SK-N-SH (cell line): Measurements from ENCODE around the gene C19orf33. TPM values are rescaled to one million over a fixed set of nuclear protein-coding genes. Genes with fewer than 3 reads are reported as not detected.

Source experiments
- CTCF ChIA-PET: fragments of 300-600, 350-600 bp; formaldehyde crosslinking; extraction: SDS; loops from one replicate; lab custom pipeline; 2021; lab: Yijun Ruan, JAX
- POLR2A ChIA-PET: fragments of 350-600 bp; sonication (Branson Sonifier 250); formaldehyde crosslinking; extraction: SDS; loops from one replicate; lab custom pipeline; 2020; ENCODE audit warnings: antibody characterized with exemption, inconsistent platforms; lab: Yijun Ruan, JAX
- DNase-seq: peaks from one replicate; pipeline ENCODE4 v3.0.0; 2012
- H2AFZ ChIP-seq: fragments of 200-600 bp; sonication (generic); 2 replicates; pipeline ENCODE4 v1.8.1; 2016; ENCODE audit warnings: antibody characterized with exemption, mild to moderate bottlenecking, low read depth
- H3F3A ChIP-seq: fragments of 200-600 bp; sonication (generic); replicated peaks from 2 replicates; pipeline ENCODE3; 2016; ENCODE audit warnings: antibody characterized with exemption, mild to moderate bottlenecking; ENCODE audit not compliant: insufficient read depth
- H3K27ac ChIP-seq, 2 experiments: fragments of 200-500 bp in 1 of 2; fragments of 200-600 bp in 1 of 2; sonication (Bioruptor generic) in 1 of 2; sonication (generic), shearing (Covaris generic) in 1 of 2; 2 replicates each; pipeline versions ENCODE4 v1.5.1 to v1.6.1; 2014 to 2016; ENCODE audit warnings: low read depth in 2 of 2, inconsistent platforms in 1 of 2, low read length in 1 of 2, mild to moderate bottlenecking in 1 of 2, mixed read lengths in 1 of 2
- H3K27me3 ChIP-seq: fragments of 200-600 bp; sonication (generic), shearing (Covaris generic); 2 replicates; pipeline ENCODE4 v1.6.1; 2016; ENCODE audit warnings: mixed run types; ENCODE audit not compliant: insufficient read depth
- H3K36me3 ChIP-seq, 2 experiments: fragments of 200-500 bp in 1 of 2; fragments of 200-600 bp in 1 of 2; sonication (Bioruptor generic) in 1 of 2; sonication (generic) in 1 of 2; replicated peaks in 1 of 2; 2 replicates each; pipeline versions ENCODE3 to v1.5.1; 2014 to 2016; ENCODE audit warnings: low read length in 1 of 2, mild to moderate bottlenecking in 1 of 2; ENCODE audit not compliant: insufficient read depth in 2 of 2, control insufficient read depth in 1 of 2
- H3K4me1 ChIP-seq, 2 experiments: fragments of 200-500 bp in 1 of 2; fragments of 200-600 bp in 1 of 2; sonication (Bioruptor generic) in 1 of 2; sonication (generic), shearing (Covaris generic) in 1 of 2; 2 replicates each; pipeline versions ENCODE4 v1.5.1 to v1.6.1; 2014 to 2016; ENCODE audit warnings: low read depth in 1 of 2, low read length in 1 of 2, mixed run types in 1 of 2; ENCODE audit not compliant: insufficient read depth in 2 of 2, control insufficient read depth in 1 of 2
- H3K4me2 ChIP-seq: fragments of 200-600 bp; sonication (generic), shearing (Covaris generic); 2 replicates; pipeline ENCODE4 v1.6.1; 2017; ENCODE audit warnings: mixed run types
- H3K4me3 ChIP-seq, 2 experiments: fragments of 200-500 bp in 1 of 2; fragments of 200-600 bp in 1 of 2; sonication (Bioruptor generic) in 1 of 2; sonication (generic), shearing (Covaris generic) in 1 of 2; 2 replicates each; pipeline versions ENCODE4 v1.5.1 to v1.8.1; 2014 to 2016; ENCODE audit warnings: low read depth in 2 of 2, inconsistent platforms in 1 of 2, low read length in 1 of 2, mild to moderate bottlenecking in 1 of 2, mixed read lengths in 1 of 2, moderate library complexity in 1 of 2
- H3K79me2 ChIP-seq: fragments of 200-600 bp; sonication (generic); 2 replicates; pipeline ENCODE4 v1.8.1; 2017; ENCODE audit warnings: mild to moderate bottlenecking; ENCODE audit not compliant: insufficient read depth
- H3K9ac ChIP-seq: fragments of 200-600 bp; sonication (generic); 2 replicates; pipeline ENCODE4 v1.6.1; 2017; ENCODE audit warnings: mixed run types
- H3K9me2 ChIP-seq: fragments of 200-600 bp; sonication (generic); 2 replicates; pipeline ENCODE4 v1.6.1; 2017; ENCODE audit warnings: mixed run types
- H3K9me3 ChIP-seq: fragments of 200-600 bp; sonication (generic); 2 replicates; pipeline ENCODE4 v1.6.1; 2017; ENCODE audit warnings: mixed run types, mild to moderate bottlenecking, moderate library complexity
- H4K20me1 ChIP-seq: fragments of 200-600 bp; sonication (generic); 2 replicates; pipeline ENCODE4 v1.6.1; 2017; ENCODE audit warnings: mild to moderate bottlenecking, mixed run types; ENCODE audit not compliant: insufficient read depth
- CHD2 ChIP-seq: fragments of 150-350 bp; IDR thresholded peaks from 2 replicates; pipeline ENCODE4 v1.6.1; 2018; ENCODE audit warnings: low read length; ENCODE audit not compliant: partially characterized antibody
- EP300 ChIP-seq, 2 experiments: IDR thresholded peaks; 2 replicates each; pipeline versions ENCODE4 v1.4.0 to v1.6.1; 2012; ENCODE audit warnings: borderline replicate concordance in 1 of 2, low read depth in 1 of 2, low read length in 1 of 2
- FOSL2 ChIP-seq: IDR thresholded peaks from 2 replicates; pipeline ENCODE4 v1.4.0; 2012; ENCODE audit warnings: low read depth, mild to moderate bottlenecking, moderate library complexity, borderline replicate concordance
- FOXJ3 ChIP-seq: sonication (generic); formaldehyde crosslinking; IDR thresholded peaks from 2 replicates; pipeline ENCODE4 v1.5.1; 2020; ENCODE audit warnings: mild to moderate bottlenecking, missing genetic modification reagents
- GABPA ChIP-seq: IDR thresholded peaks from 2 replicates; pipeline ENCODE4 v1.4.0; 2012; ENCODE audit warnings: low read depth, mild to moderate bottlenecking
- GATA2 ChIP-seq: sonication (generic); formaldehyde crosslinking; IDR thresholded peaks from 2 replicates; pipeline ENCODE4 v1.5.0; 2020; ENCODE audit warnings: mild to moderate bottlenecking, missing genetic modification reagents
- JUND ChIP-seq: IDR thresholded peaks from 2 replicates; pipeline ENCODE4 v1.4.0; 2012
- MEF2A ChIP-seq: IDR thresholded peaks from 2 replicates; pipeline ENCODE4 v1.4.0; 2012; ENCODE audit warnings: low read depth, borderline replicate concordance
- MXI1 ChIP-seq: IDR thresholded peaks from 2 replicates; pipeline ENCODE4 v1.6.1; 2012; ENCODE audit warnings: mild to moderate bottlenecking, low read depth, low read length, improper control_type of control experiment
- NFIC ChIP-seq: IDR thresholded peaks from 2 replicates; pipeline ENCODE4 v1.4.0; 2012; ENCODE audit warnings: borderline replicate concordance
- NRF1 ChIP-seq: IDR thresholded peaks from 2 replicates; pipeline ENCODE4 v1.6.1; 2012; ENCODE audit warnings: low read depth, mild to moderate bottlenecking, low read length
- POLR2AphosphoS5 ChIP-seq: IDR thresholded peaks from 2 replicates; pipeline ENCODE4 v1.6.1; 2012; ENCODE audit warnings: low read depth, low read length
- RAD21 ChIP-seq: IDR thresholded peaks from 2 replicates; pipeline ENCODE4 v1.6.1; 2012; ENCODE audit warnings: mild to moderate bottlenecking, low read length
- RFX5 ChIP-seq: IDR thresholded peaks from 2 replicates; pipeline ENCODE4 v1.6.1; 2012; ENCODE audit warnings: mild to moderate bottlenecking, improper control_type of control experiment, low read length
- SIN3A ChIP-seq: IDR thresholded peaks from 2 replicates; pipeline ENCODE4 v1.6.1; 2012; ENCODE audit warnings: low read depth, mild to moderate bottlenecking, low read length, moderate library complexity, borderline replicate concordance
- TAF1 ChIP-seq: IDR thresholded peaks from 2 replicates; pipeline ENCODE4 v1.6.1; 2012; ENCODE audit warnings: low read depth, mild to moderate bottlenecking, low read length, moderate library complexity, borderline replicate concordance
- TCF12 ChIP-seq: IDR thresholded peaks from 2 replicates; pipeline ENCODE4 v1.4.0; 2012
- TEAD4 ChIP-seq: IDR thresholded peaks from 2 replicates; pipeline ENCODE4 v1.4.0; 2012; ENCODE audit warnings: mild to moderate bottlenecking, borderline replicate concordance; ENCODE audit not compliant: insufficient read depth
- YY1 ChIP-seq: IDR thresholded peaks from 2 replicates; pipeline ENCODE4 v1.4.0; 2012; ENCODE audit warnings: low read depth, mild to moderate bottlenecking
- WGBS: methylation state at CpG from one replicate; pipeline ENCODE4 v1.1.6; 2017; ENCODE audit warnings: low lambda C conversion rate; 5-methylcytosine and 5-hydroxymethylcytosine counted together
- polyA plus RNA-seq, 3 experiments: library from polyadenylated mRNA; depleted of rRNA; stranded (reverse); fragments of >200 nt; gene quantifications; 2 replicates each; pipeline ENCODE4 v1.2.3, GENCODE V29; 2012
- TF ChIP-seq, protein P1 (sequence below): IDR thresholded peaks from 2 replicates; pipeline ENCODE4 v1.4.0; 2012; ENCODE audit warnings: low read depth
- TF ChIP-seq, protein P2 (sequence below): fragments of 150-350 bp; IDR thresholded peaks from 2 replicates; pipeline ENCODE4 v1.6.1; 2017; ENCODE audit warnings: antibody characterized with exemption, low read length, low read depth, borderline replicate concordance
- TF ChIP-seq, protein P3 (sequence below): fragments of 150-350 bp; IDR thresholded peaks from 2 replicates; pipeline ENCODE4 v1.6.1; 2016; ENCODE audit warnings: mild to moderate bottlenecking, low read depth, low read length
- TF ChIP-seq, protein P4 (sequence below): IDR thresholded peaks from 2 replicates; pipeline ENCODE4 v1.4.0; 2012; ENCODE audit warnings: low read depth, borderline replicate concordance

C19orf33 gene
- polyA plus RNA-seq, 1 of the 3 experiments (the other 2 are of a cell fraction), result not detected

GRCh38 chr19:38277549-38277948 lies 26.5 kb upstream of the C19orf33 start:
- 79% methylated on average over 5 of the region's 5 CpGs for WGBS
- Histone ChIP-seq H3K9me2 (no peaks in the 10 kb centered on the region), H3K27me3 (no peaks in the 10 kb centered on the region), H4K20me1 (no peaks in the 10 kb centered on the region), H3F3A (peaks cover 8% of the 10 kb centered on the region), H3K79me2 (no peaks in the 10 kb centered on the region), H3K4me2 (peak overlapping the region; percentile 31; the same call in 1 of the 2 replicates), H3K9ac (no peak overlapping the region), H3K36me3 (no peaks in the 10 kb centered on the region), H3K27ac (peak overlapping the region; percentile 39 to 42; a peak in 3 of 4 replicates), H2AFZ (0 out of 2 replicates have a peak overlapping the region, but pooled peaks have one; percentile 11), H3K9me3 (no peaks in the 10 kb centered on the region), H3K4me1 (peaks cover 6 to 8% of the 10 kb centered on the region in 2 experiments; a peak in 3 of 4 replicates), H3K4me3 (no peak overlapping the region)
- POLR2A ChIA-PET, result no interaction called here
- CTCF ChIA-PET, result no interaction called here
- no peak for DNase-seq
- TF ChIP-seq, protein P1, sequence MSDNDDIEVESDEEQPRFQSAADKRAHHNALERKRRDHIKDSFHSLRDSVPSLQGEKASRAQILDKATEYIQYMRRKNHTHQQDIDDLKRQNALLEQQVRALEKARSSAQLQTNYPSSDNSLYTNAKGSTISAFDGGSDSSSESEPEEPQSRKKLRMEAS, result no peak
- no peak for TF ChIP-seq SIN3A
- TF ChIP-seq TEAD4, result no peak
- TF ChIP-seq NRF1, result no peak
- TF ChIP-seq, protein P2, sequence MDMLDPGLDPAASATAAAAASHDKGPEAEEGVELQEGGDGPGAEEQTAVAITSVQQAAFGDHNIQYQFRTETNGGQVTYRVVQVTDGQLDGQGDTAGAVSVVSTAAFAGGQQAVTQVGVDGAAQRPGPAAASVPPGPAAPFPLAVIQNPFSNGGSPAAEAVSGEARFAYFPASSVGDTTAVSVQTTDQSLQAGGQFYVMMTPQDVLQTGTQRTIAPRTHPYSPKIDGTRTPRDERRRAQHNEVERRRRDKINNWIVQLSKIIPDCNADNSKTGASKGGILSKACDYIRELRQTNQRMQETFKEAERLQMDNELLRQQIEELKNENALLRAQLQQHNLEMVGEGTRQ, result no peak
- no peak for TF ChIP-seq NFIC
- no peak for TF ChIP-seq TCF12
- TF ChIP-seq FOSL2, result no peak
- TF ChIP-seq, protein P3, sequence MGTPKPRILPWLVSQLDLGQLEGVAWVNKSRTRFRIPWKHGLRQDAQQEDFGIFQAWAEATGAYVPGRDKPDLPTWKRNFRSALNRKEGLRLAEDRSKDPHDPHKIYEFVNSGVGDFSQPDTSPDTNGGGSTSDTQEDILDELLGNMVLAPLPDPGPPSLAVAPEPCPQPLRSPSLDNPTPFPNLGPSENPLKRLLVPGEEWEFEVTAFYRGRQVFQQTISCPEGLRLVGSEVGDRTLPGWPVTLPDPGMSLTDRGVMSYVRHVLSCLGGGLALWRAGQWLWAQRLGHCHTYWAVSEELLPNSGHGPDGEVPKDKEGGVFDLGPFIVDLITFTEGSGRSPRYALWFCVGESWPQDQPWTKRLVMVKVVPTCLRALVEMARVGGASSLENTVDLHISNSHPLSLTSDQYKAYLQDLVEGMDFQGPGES, result no peak
- TF ChIP-seq RFX5, result no peak
- TF ChIP-seq FOXJ3, result no peak
- no peak for TF ChIP-seq JUND
- no peak for TF ChIP-seq MEF2A
- no peak for TF ChIP-seq POLR2AphosphoS5
- TF ChIP-seq YY1, result no peak
- TF ChIP-seq RAD21, result no peak

- Histone ChIP-seq H3K9me2 (no peaks in the 10 kb centered on the region), H3K4me1 (peaks cover 6 to 8% of the 10 kb centered on the region in 2 experiments; a peak in 3 of 4 replicates), H2AFZ (0 out of 2 replicates have a peak overlapping the region, but pooled peaks have one; percentile 11), H3K36me3 (no peaks in the 10 kb centered on the region), H4K20me1 (no peaks in the 10 kb centered on the region), H3K27ac (peak overlapping the region; percentile 39 to 42), H3K27me3 (no peaks in the 10 kb centered on the region), H3K9me3 (no peaks in the 10 kb centered on the region), H3F3A (peaks cover 8% of the 10 kb centered on the region), H3K9ac (no peak overlapping the region), H3K4me3 (no peak overlapping the region), H3K79me2 (no peaks in the 10 kb centered on the region), H3K4me2 (peak overlapping the region; percentile 31; the same call in 1 of the 2 replicates)
- WGBS, result 64% methylated on average over 9 of the region's 9 CpGs
- POLR2A ChIA-PET, result no interaction called here
- DNase-seq, result peak; percentile 52
- CTCF ChIA-PET, result no interaction called here
- TF ChIP-seq, protein P1, result no peak
- peak in 1 of 2 experiments; percentile 60; a peak in 1 of 4 replicates for TF ChIP-seq EP300 (IDR thresholded peaks at IDR 0.05; ENCODE audit: borderline replicate concordance in 1 of 2, low read depth in 1 of 2, low read length in 1 of 2)
- TF ChIP-seq GATA2 (CRISPR knock-in tag), result no peak
- no peak for TF ChIP-seq RAD21
- TF ChIP-seq JUND, result peak; percentile 35; the same call in 1 of the 2 replicates
- 0 out of 2 replicates have a peak, but pooled peaks have one; percentile 36 for TF ChIP-seq TEAD4
- TF ChIP-seq RFX5, result no peak
- peak; percentile 52; the same call in 1 of the 2 replicates for TF ChIP-seq POLR2AphosphoS5
- TF ChIP-seq TCF12, result peak; percentile 93
- no peak for TF ChIP-seq GABPA
- TF ChIP-seq, protein P4, sequence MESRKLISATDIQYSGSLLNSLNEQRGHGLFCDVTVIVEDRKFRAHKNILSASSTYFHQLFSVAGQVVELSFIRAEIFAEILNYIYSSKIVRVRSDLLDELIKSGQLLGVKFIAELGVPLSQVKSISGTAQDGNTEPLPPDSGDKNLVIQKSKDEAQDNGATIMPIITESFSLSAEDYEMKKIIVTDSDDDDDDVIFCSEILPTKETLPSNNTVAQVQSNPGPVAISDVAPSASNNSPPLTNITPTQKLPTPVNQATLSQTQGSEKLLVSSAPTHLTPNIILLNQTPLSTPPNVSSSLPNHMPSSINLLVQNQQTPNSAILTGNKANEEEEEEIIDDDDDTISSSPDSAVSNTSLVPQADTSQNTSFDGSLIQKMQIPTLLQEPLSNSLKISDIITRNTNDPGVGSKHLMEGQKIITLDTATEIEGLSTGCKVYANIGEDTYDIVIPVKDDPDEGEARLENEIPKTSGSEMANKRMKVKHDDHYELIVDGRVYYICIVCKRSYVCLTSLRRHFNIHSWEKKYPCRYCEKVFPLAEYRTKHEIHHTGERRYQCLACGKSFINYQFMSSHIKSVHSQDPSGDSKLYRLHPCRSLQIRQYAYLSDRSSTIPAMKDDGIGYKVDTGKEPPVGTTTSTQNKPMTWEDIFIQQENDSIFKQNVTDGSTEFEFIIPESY, result no peak
- TF ChIP-seq MXI1, result no peak
- TF ChIP-seq TAF1, result no peak
- peak; percentile 60 for TF ChIP-seq NFIC
- no peak for TF ChIP-seq CHD2
- no peak for TF ChIP-seq SIN3A
Observed at GRCh38 chr19:38277969-38278680, 25.9 kb upstream of the C19orf33 start.
